ENCODE results near the gene CYP2B6.
A peak's percentile ranks its signal among the peaks of the same experiment; 100 is the strongest.
"Not testable (repeated sequence)": the region's sequence is repeated elsewhere in the genome, so short reads cannot be mapped to it uniquely, and the experiment has no call there.

CYP2B6 gene

GRCh38 chr19:40990972-40991381 is at the start of gene CYP2B6:
CYP2B6 (plus strand) TSS chr19:40991282; CDS start chr19:40991306, 24 bp downstream.
- DNase-seq (ENCODE audit: low read depth), result no peak

GRCh38 chr19:40941481-40942219 is 49.4 kb upstream of the CYP2B6 start:
- no peak for DNase-seq (ENCODE audit: low read depth)

GRCh38 chr19:40945645-40946044 is 45.4 kb upstream of the CYP2B6 start:
- no peak for DNase-seq (ENCODE audit: low read depth)

- DNase-seq (ENCODE audit: low read depth), result no peak
Observed at GRCh38 chr19:40947114-40947513, 44.0 kb upstream of the CYP2B6 start.

GRCh38 chr19:40947573-40947972 is 43.5 kb upstream of the CYP2B6 start:
- DNase-seq (ENCODE audit: low read depth), result no peak

GRCh38 chr19:40948580-40949299 is 42.3 kb upstream of the CYP2B6 start:
- DNase-seq (ENCODE audit: low read depth), result no peak

GRCh38 chr19:40954573-40954972 is 36.5 kb upstream of the CYP2B6 start:
- no peak for DNase-seq (ENCODE audit: low read depth)

GRCh38 chr19:40959338-40959737 is 31.7 kb upstream of the CYP2B6 start:
- DNase-seq (ENCODE audit: low read depth), result no peak

GRCh38 chr19:40960062-40960685 is 30.9 kb upstream of the CYP2B6 start:
- DNase-seq (ENCODE audit: low read depth), result no peak

- no peak for DNase-seq (ENCODE audit: low read depth)
Observed at GRCh38 chr19:40960780-40961179, 30.3 kb upstream of the CYP2B6 start.

GRCh38 chr19:40962460-40962961 is 28.6 kb upstream of the CYP2B6 start:
- DNase-seq (ENCODE audit: low read depth), result no peak

- not testable (repeated sequence) for DNase-seq (ENCODE audit: low read depth)
Observed at GRCh38 chr19:40964361-40964760, 26.7 kb upstream of the CYP2B6 start.

- DNase-seq (ENCODE audit: low read depth), result not testable (repeated sequence)
Observed at GRCh38 chr19:40965351-40965750, 25.7 kb upstream of the CYP2B6 start.

GRCh38 chr19:40966591-40966990 is 24.5 kb upstream of the CYP2B6 start:
- DNase-seq (ENCODE audit: low read depth), result not testable (repeated sequence)

- not testable (repeated sequence) for DNase-seq (ENCODE audit: low read depth)
Observed at GRCh38 chr19:40968065-40968464, 23.0 kb upstream of the CYP2B6 start.

- DNase-seq (ENCODE audit: low read depth), result not testable (repeated sequence)
Observed at GRCh38 chr19:40969721-40970120, 21.4 kb upstream of the CYP2B6 start.

- not testable (repeated sequence) for DNase-seq (ENCODE audit: low read depth)
Observed at GRCh38 chr19:40970396-40971345, 20.4 kb upstream of the CYP2B6 start.

GRCh38 chr19:40974633-40975037 is 16.4 kb upstream of the CYP2B6 start:
- peak; percentile 62 for DNase-seq (ENCODE audit: low read depth)

- DNase-seq (ENCODE audit: low read depth), result no peak
Observed at GRCh38 chr19:40976134-40976533, 14.9 kb upstream of the CYP2B6 start.

- no peak for DNase-seq (ENCODE audit: low read depth)
Observed at GRCh38 chr19:40976724-40977123, 14.4 kb upstream of the CYP2B6 start.

GRCh38 chr19:40979759-40980158 is 11.3 kb upstream of the CYP2B6 start:
- not testable (repeated sequence) for DNase-seq (ENCODE audit: low read depth)

All from stimulated activated CD8-positive, alpha-beta memory T cell treated with anti-CD3 and anti-CD28 coated beads, Interleukin-7, amount 100 ng/mL, for 24 hours (primary cell).